G401.6 (cell line): ENCODE results near the gene FBXO38.
A peak's percentile ranks its signal among the peaks of the same experiment; 100 is the strongest.

ENCODE experiments used
- FAIRE-seq: peaks from 2 replicates; lab custom pipeline; 2012; peaks lifted over from hg19 to GRCh38; lab: Jason Lieb, UNC

Gene FBXO38

GRCh38 chr5:148383564-148384379 is at the start of gene FBXO38:
TSS of gene FBXO38 (plus strand) at chr5:148383958. CDS start at chr5:148394777, 10,819 bp downstream.
- FAIRE-seq = peak; percentile 97

- FAIRE-seq = no peak
These were observed 48.5 kb upstream of the FBXO38 start, which contains the start of gene SPINK9 for GRCh38 chr5:148335259-148335658. TSS of gene SPINK9 (plus strand) at chr5:148335559. CDS start at chr5:148335614, 55 bp downstream.

GRCh38 chr5:148336704-148337435 is 46.9 kb upstream of the FBXO38 start:
- no peak for FAIRE-seq

GRCh38 chr5:148342371-148343045 is 41.2 kb upstream of the FBXO38 start:
- FAIRE-seq = no peak

GRCh38 chr5:148343046-148343407 is 40.7 kb upstream of the FBXO38 start:
- FAIRE-seq = no peak

- FAIRE-seq = no peak
These were observed 39.9 kb upstream of the FBXO38 start for GRCh38 chr5:148343603-148344487.

GRCh38 chr5:148347706-148348105 is 36.1 kb upstream of the FBXO38 start:
- no peak for FAIRE-seq

GRCh38 chr5:148352696-148353095 is 31.1 kb upstream of the FBXO38 start:
- FAIRE-seq = no peak

- no peak for FAIRE-seq
These were observed 30.1 kb upstream of the FBXO38 start for GRCh38 chr5:148353634-148354033.

GRCh38 chr5:148364343-148364742 is 19.4 kb upstream of the FBXO38 start:
- FAIRE-seq = no peak

- no peak for FAIRE-seq
These were observed 15.5 kb upstream of the FBXO38 start for GRCh38 chr5:148368299-148368698.

GRCh38 chr5:148372166-148372725 is 11.5 kb upstream of the FBXO38 start:
- no peak for FAIRE-seq

GRCh38 chr5:148372893-148373292 is 10.9 kb upstream of the FBXO38 start:
- no peak for FAIRE-seq

GRCh38 chr5:148374690-148375360 is 8.9 kb upstream of the FBXO38 start:
- FAIRE-seq = peak; percentile 41

- no peak for FAIRE-seq
These were observed 7.6 kb upstream of the FBXO38 start for GRCh38 chr5:148376198-148376597.

- no peak for FAIRE-seq
These were observed 5.1 kb upstream of the FBXO38 start for GRCh38 chr5:148378670-148379069.

- no peak for FAIRE-seq
These were observed 4.4 kb upstream of the FBXO38 start for GRCh38 chr5:148379340-148379739.

- FAIRE-seq = no peak
These were observed 1.9 kb upstream of the FBXO38 start for GRCh38 chr5:148381906-148382305.

GRCh38 chr5:148382961-148383360 is 797 bp upstream of the FBXO38 start:
- FAIRE-seq = no peak

- FAIRE-seq = no peak
These were observed 601 bp downstream of the FBXO38 start for GRCh38 chr5:148384380-148384737.

- FAIRE-seq = no peak
These were observed 1.3 kb downstream of the FBXO38 start for GRCh38 chr5:148385094-148385493.
